KMS-11 (cell line): ENCODE data around the gene POLR3A.

Experiments used
- H2AFZ ChIP-seq: fragments of 200-600 bp; sonication (generic); 2 replicates; pipeline ENCODE4 v1.6.1; 2016; ENCODE audit warnings: antibody characterized with exemption, mixed run types, low read depth
- H3K27ac ChIP-seq: fragments of 200-600 bp; sonication (generic); 2 replicates; pipeline ENCODE4 v1.6.1; 2016; ENCODE audit warnings: mild to moderate bottlenecking, mixed run types
- H3K27me3 ChIP-seq: fragments of 200-600 bp; sonication (generic); 2 replicates; pipeline ENCODE4 v1.6.1; 2017; ENCODE audit warnings: mild to moderate bottlenecking, low read depth, mixed run types, moderate library complexity; ENCODE audit not compliant: insufficient read depth
- H3K36me3 ChIP-seq: fragments of 200-600 bp; sonication (generic); 2 replicates; pipeline ENCODE4 v1.6.1; 2017; ENCODE audit warnings: mild to moderate bottlenecking, mixed run types; ENCODE audit not compliant: insufficient read depth
- H3K4me1 ChIP-seq: fragments of 200-600 bp; sonication (generic); 2 replicates; pipeline ENCODE4 v1.6.1; 2016; ENCODE audit warnings: mild to moderate bottlenecking, low read depth, mixed run types; ENCODE audit not compliant: poor library complexity, severe bottlenecking
- H3K4me2 ChIP-seq: fragments of 200-600 bp; sonication (generic); 2 replicates; pipeline ENCODE4 v1.7.0; 2016; ENCODE audit warnings: mild to moderate bottlenecking, mixed run types
- H3K4me3 ChIP-seq: fragments of 200-600 bp; sonication (generic); IDR thresholded peaks from 2 replicates; pipeline ENCODE4 v1.6.1; 2017; ENCODE audit warnings: low read depth, low read length, mixed read lengths; ENCODE audit not compliant: insufficient read depth
- H3K79me2 ChIP-seq: fragments of 200-600 bp; sonication (generic); 2 replicates; pipeline ENCODE4 v1.6.1; 2016; ENCODE audit warnings: low read depth, mixed run types; ENCODE audit not compliant: insufficient read depth
- H3K9ac ChIP-seq: fragments of 200-600 bp; sonication (generic); 2 replicates; pipeline ENCODE4 v1.6.1; 2016; ENCODE audit warnings: mild to moderate bottlenecking, mixed run types
- H4K20me1 ChIP-seq: fragments of 200-600 bp; sonication (generic); 2 replicates; pipeline ENCODE4 v1.6.1; 2016; ENCODE audit warnings: mild to moderate bottlenecking, mixed run types; ENCODE audit not compliant: insufficient read depth
- CTCF ChIP-seq: fragments of 200-600 bp; sonication (generic); conservative IDR thresholded peaks from 2 replicates; pipeline ENCODE4 v1.6.1; 2017; ENCODE audit warnings: low read depth, mild to moderate bottlenecking, antibody characterized with exemption, low read length, moderate library complexity, mixed read lengths

Gene POLR3A

GRCh38 chr10:77984986-77985385 lies 44.3 kb downstream of the POLR3A start:
- no peaks in the 10 kb centered on the region for H4K20me1 ChIP-seq
- H3K4me3 ChIP-seq, result no peak overlapping the region
- no peaks in the 10 kb centered on the region for H3K79me2 ChIP-seq
- H3K9ac ChIP-seq, result no peak overlapping the region
- no peaks in the 10 kb centered on the region for H3K4me1 ChIP-seq
- TF ChIP-seq CTCF, result no peak
- no peaks in the 10 kb centered on the region for H3K27me3 ChIP-seq
- H3K4me2 ChIP-seq, result no peak overlapping the region
- no peak overlapping the region for H2AFZ ChIP-seq
- H3K27ac ChIP-seq, result no peak overlapping the region
- 0 out of 2 replicates have a peak, but pooled peaks cover 7% of the 10 kb centered on the region for H3K36me3 ChIP-seq

GRCh38 chr10:77983384-77984341 lies 45.7 kb downstream of the POLR3A start:
- Histone ChIP-seq H3K79me2 (no peaks in the 10 kb centered on the region), H3K9ac (no peak overlapping the region), H3K4me1 (no peaks in the 10 kb centered on the region), H3K27me3 (no peaks in the 10 kb centered on the region), H2AFZ (no peak overlapping the region), H3K4me2 (no peak overlapping the region), H3K4me3 (no peak overlapping the region), H3K36me3 (0 out of 2 replicates have a peak, but pooled peaks cover 7% of the 10 kb centered on the region), H4K20me1 (no peaks in the 10 kb centered on the region), H3K27ac (no peak overlapping the region)
- no peak for TF ChIP-seq CTCF

- H3K36me3 ChIP-seq, result peaks cover 7% of the 10 kb centered on the region; the same call in 1 of the 2 replicates
- no peak for TF ChIP-seq CTCF
These were observed 48.0 kb downstream of the POLR3A start for GRCh38 chr10:77981281-77981680.

GRCh38 chr10:77979221-77979620 lies 50.1 kb downstream of the POLR3A start:
- no peak overlapping the region for H2AFZ ChIP-seq
- no peak overlapping the region for H3K4me2 ChIP-seq
- H3K9ac ChIP-seq, result no peak overlapping the region
- H4K20me1 ChIP-seq, result no peaks in the 10 kb centered on the region
- H3K4me3 ChIP-seq, result no peak overlapping the region
- no peaks in the 10 kb centered on the region for H3K4me1 ChIP-seq
- no peaks in the 10 kb centered on the region; the same call in 1 of the 2 replicates for H3K36me3 ChIP-seq
- no peak overlapping the region for H3K27ac ChIP-seq
- H3K27me3 ChIP-seq, result no peaks in the 10 kb centered on the region
- no peaks in the 10 kb centered on the region for H3K79me2 ChIP-seq
- TF ChIP-seq CTCF, result no peak

More at GRCh38 chr10:77981281-77981680, 48.0 kb downstream of the POLR3A start:
- H3K9ac ChIP-seq, result no peak overlapping the region
- no peaks in the 10 kb centered on the region for H4K20me1 ChIP-seq
- no peaks in the 10 kb centered on the region for H3K4me1 ChIP-seq
- no peaks in the 10 kb centered on the region for H3K79me2 ChIP-seq
- H3K4me2 ChIP-seq, result no peak overlapping the region
- no peak overlapping the region for H3K27ac ChIP-seq
- H3K27me3 ChIP-seq, result no peaks in the 10 kb centered on the region
- H3K4me3 ChIP-seq, result no peak overlapping the region
- H2AFZ ChIP-seq, result no peak overlapping the region
